Kidney glomerular epithelial cell (primary cell): ENCODE results near the gene NUDT3.
"Not testable (repeated sequence)": the region's sequence is repeated elsewhere in the genome, so short reads cannot be mapped to it uniquely, and the experiment has no call there.

ENCODE experiments used
- DNase-seq: peaks from one replicate; lab custom pipeline; 2025; lab: John Stamatoyannopoulos, UW

Gene NUDT3

GRCh38 chr6:34343806-34344205, 48.7 kb downstream of the NUDT3 start:
- DNase-seq, result no peak

- no peak for DNase-seq
Observed at GRCh38 chr6:34342247-34342646, 50.2 kb downstream of the NUDT3 start.

- peak; percentile 41 for DNase-seq
Observed at GRCh38 chr6:34341481-34341971, 50.9 kb downstream of the NUDT3 start.

GRCh38 chr6:34340906-34341480, 51.5 kb downstream of the NUDT3 start:
- DNase-seq, result no peak

GRCh38 chr6:34340394-34340793, 52.1 kb downstream of the NUDT3 start:
- DNase-seq, result no peak

- no peak for DNase-seq
Observed at GRCh38 chr6:34339971-34340370, 52.5 kb downstream of the NUDT3 start.

- no peak for DNase-seq
Observed at GRCh38 chr6:34339432-34339831, 53.0 kb downstream of the NUDT3 start.

- DNase-seq, result no peak
Observed at GRCh38 chr6:34338811-34339210, 53.7 kb downstream of the NUDT3 start.

- DNase-seq, result no peak
Observed at GRCh38 chr6:34338377-34338776, 54.1 kb downstream of the NUDT3 start.

- no peak for DNase-seq
Observed at GRCh38 chr6:34334796-34335416, 57.6 kb downstream of the NUDT3 start.

GRCh38 chr6:34333858-34334257, 58.6 kb downstream of the NUDT3 start:
- no peak for DNase-seq

- no peak for DNase-seq
Observed at GRCh38 chr6:34332251-34333198, 59.9 kb downstream of the NUDT3 start.

GRCh38 chr6:34331371-34332050, 61.0 kb downstream of the NUDT3 start:
- DNase-seq, result no peak

- DNase-seq, result not testable (repeated sequence)
Observed at GRCh38 chr6:34329814-34330213, 62.7 kb downstream of the NUDT3 start.

GRCh38 chr6:34328969-34329368, 63.5 kb downstream of the NUDT3 start:
- DNase-seq, result no peak

GRCh38 chr6:34327313-34328205, 64.9 kb downstream of the NUDT3 start:
- DNase-seq, result peak; percentile 65

GRCh38 chr6:34325633-34326032, 66.8 kb downstream of the NUDT3 start:
- DNase-seq, result no peak

- DNase-seq, result no peak
Observed at GRCh38 chr6:34324738-34325444, 67.6 kb downstream of the NUDT3 start.

GRCh38 chr6:34324221-34324620, 68.2 kb downstream of the NUDT3 start:
- DNase-seq, result not testable (repeated sequence)

GRCh38 chr6:34323300-34323699, 69.2 kb downstream of the NUDT3 start:
- DNase-seq, result no peak
